H1 (cell line): ENCODE measurements around the gene SPACA9. TPM values are rescaled to one million over a fixed set of nuclear protein-coding genes. Genes with fewer than 3 reads are reported as not detected.

Experiments
- CTCF ChIA-PET: fragments of 300-600 bp; sonication (Branson Sonifier 250); formaldehyde crosslinking; loops from one replicate; lab custom pipeline; 2021; ENCODE audit not compliant: partially characterized antibody; lab: Charles Lee
- POLR2A ChIA-PET: fragments of 300-600 bp; sonication (Branson Sonifier 250); formaldehyde crosslinking; loops from one replicate; lab custom pipeline; 2021; ENCODE audit warnings: inconsistent platforms; ENCODE audit not compliant: partially characterized antibody; lab: Charles Lee
- DNase-seq, 2 experiments: peaks; one replicate each; pipeline versions ENCODE4 v3.0.0 to v3.0.0-alpha.2; 2010 to 2022; ENCODE audit warnings: low spot score in 2 of 2, low read depth in 1 of 2, mixed read lengths in 1 of 2
- FAIRE-seq: peaks from 2 replicates; lab custom pipeline; 2011; peaks lifted over from hg19 to GRCh38; lab: Jason Lieb, UNC
- H2AFZ ChIP-seq: 2 replicates; pipeline ENCODE4 v1.8.1; 2012; ENCODE audit warnings: low read length, inconsistent platforms
- H2AK5ac ChIP-seq: 2 replicates; pipeline ENCODE4 v1.6.1; 2013; ENCODE audit warnings: low read depth, low read length
- H2BK120ac ChIP-seq: replicated peaks from 2 replicates; pipeline ENCODE3; 2013; ENCODE audit warnings: low read depth, low read length, inconsistent platforms
- H2BK12ac ChIP-seq: 2 replicates; pipeline ENCODE4 v1.6.1; 2013; ENCODE audit warnings: low read depth, low read length
- H2BK15ac ChIP-seq: 2 replicates; pipeline ENCODE4 v1.6.1; 2013; ENCODE audit warnings: low read length
- H2BK20ac ChIP-seq: 2 replicates; pipeline ENCODE4 v1.6.1; 2013; ENCODE audit warnings: low read length
- H2BK5ac ChIP-seq: 2 replicates; pipeline ENCODE4 v1.6.1; 2013; ENCODE audit warnings: low read depth, low read length
- H3K14ac ChIP-seq: 2 replicates; pipeline ENCODE4 v1.6.1; 2013; ENCODE audit warnings: inconsistent platforms; ENCODE audit not compliant: insufficient read length
- H3K18ac ChIP-seq: 2 replicates; pipeline ENCODE4 v1.6.1; 2013; ENCODE audit warnings: low read length; ENCODE audit errors: extremely low read depth
- H3K23ac ChIP-seq: 2 replicates; pipeline ENCODE4 v1.6.1; 2013; ENCODE audit warnings: inconsistent platforms; ENCODE audit not compliant: insufficient read length
- H3K23me2 ChIP-seq: 2 replicates; pipeline ENCODE4 v1.6.1; 2013; ENCODE audit warnings: low read depth, low read length
- H3K27ac ChIP-seq: 2 replicates; pipeline ENCODE4 v1.6.1; 2011; ENCODE audit warnings: low read depth, low read length, inconsistent platforms
- H3K27me3 ChIP-seq, 4 experiments: replicated peaks in 1 of 4; 1 replicate in 1 of 4; 2 replicates in 3 of 4; pipeline versions ENCODE4 v1.6.1 to v1.8.1; 2011 to 2013; ENCODE audit warnings: low read length in 3 of 4, mild to moderate bottlenecking in 3 of 4, inconsistent platforms in 2 of 4, mixed read lengths in 2 of 4, moderate library complexity in 1 of 4; ENCODE audit not compliant: control insufficient read depth in 3 of 4, insufficient read depth in 3 of 4; ENCODE audit errors: extremely low read depth in 1 of 4
- H3K36me3 ChIP-seq, 4 experiments: 2 replicates each; pipeline versions ENCODE4 v1.6.1 to v1.8.1; 2011 to 2013; ENCODE audit warnings: mild to moderate bottlenecking in 4 of 4, low read length in 3 of 4, moderate library complexity in 2 of 4, control low read depth in 1 of 4, inconsistent platforms in 1 of 4; ENCODE audit not compliant: insufficient read depth in 4 of 4, control insufficient read depth in 2 of 4
- H3K4ac ChIP-seq: replicated peaks from 2 replicates; pipeline ENCODE3; 2013; ENCODE audit warnings: low read length, low read depth, mixed read lengths, inconsistent platforms; ENCODE audit not compliant: insufficient read length
- H3K4me1 ChIP-seq, 4 experiments: replicated peaks in 1 of 4; 1 replicate in 1 of 4; 2 replicates in 3 of 4; pipeline versions ENCODE4 v1.6.1 to v1.8.1; 2011 to 2013; ENCODE audit warnings: low read length in 3 of 4, inconsistent platforms in 2 of 4, mixed read lengths in 1 of 4; ENCODE audit not compliant: insufficient read depth in 4 of 4, control insufficient read depth in 3 of 4
- H3K4me2 ChIP-seq, 2 experiments: 2 replicates each; pipeline versions ENCODE4 v1.6.1 to v1.8.1; 2011 to 2013; ENCODE audit warnings: low read depth in 2 of 2, low read length in 2 of 2, control low read depth in 1 of 2, inconsistent platforms in 1 of 2, mild to moderate bottlenecking in 1 of 2; ENCODE audit not compliant: insufficient read depth in 1 of 2
- H3K4me3 ChIP-seq, 4 experiments: fragments of 200-600, 300-600 bp in 1 of 4; sonication (generic), shearing (Covaris generic), sonication (Bioruptor Twin) in 1 of 4; 2 replicates each; pipeline versions ENCODE4 v1.5.1 to v1.8.1; 2011 to 2016; ENCODE audit warnings: low read length in 4 of 4, low read depth in 3 of 4, control low read depth in 2 of 4, inconsistent platforms in 2 of 4, mild to moderate bottlenecking in 2 of 4, mixed read lengths in 1 of 4, moderate library complexity in 1 of 4; ENCODE audit not compliant: insufficient read depth in 2 of 4; ENCODE audit errors: extremely low read depth in 1 of 4
- H3K56ac ChIP-seq: replicated peaks from 2 replicates; pipeline ENCODE3; 2013; ENCODE audit warnings: low read depth, mild to moderate bottlenecking, mixed read lengths, low read length, inconsistent platforms; ENCODE audit not compliant: insufficient read length
- H3K79me1 ChIP-seq: 2 replicates; pipeline ENCODE4 v1.6.1; 2013; ENCODE audit warnings: low read depth, low read length, control low read depth
- H3K79me2 ChIP-seq, 2 experiments: 2 replicates each; pipeline versions ENCODE4 v1.6.1 to v1.8.1; 2012 to 2013; ENCODE audit warnings: low read length in 2 of 2, mild to moderate bottlenecking in 2 of 2, inconsistent platforms in 1 of 2; ENCODE audit not compliant: insufficient read depth in 2 of 2, control insufficient read depth in 1 of 2
- H3K9ac ChIP-seq, 4 experiments: replicated peaks in 1 of 4; 1 replicate in 1 of 4; 2 replicates in 3 of 4; pipeline versions ENCODE4 v1.6.1 to v1.8.1; 2011 to 2013; ENCODE audit warnings: low read depth in 3 of 4, low read length in 3 of 4, control low read depth in 2 of 4, mild to moderate bottlenecking in 2 of 4, moderate library complexity in 2 of 4, inconsistent platforms in 1 of 4; ENCODE audit errors: extremely low read depth in 1 of 4
- H3K9me3 ChIP-seq, 2 experiments: 2 replicates each; pipeline versions ENCODE4 v1.6.1 to v1.8.1; 2012 to 2013; ENCODE audit warnings: mild to moderate bottlenecking in 2 of 2, moderate library complexity in 2 of 2, control low read depth in 1 of 2, inconsistent platforms in 1 of 2, low read depth in 1 of 2, low read length in 1 of 2, mixed read lengths in 1 of 2; ENCODE audit not compliant: insufficient read depth in 2 of 2
- H4K20me1 ChIP-seq, 2 experiments: replicated peaks in 1 of 2; 2 replicates each; pipeline versions ENCODE3 to v1.8.1; 2011 to 2013; ENCODE audit warnings: inconsistent platforms in 2 of 2, low read length in 2 of 2, mild to moderate bottlenecking in 1 of 2; ENCODE audit not compliant: insufficient read depth in 2 of 2, control insufficient read depth in 1 of 2
- H4K5ac ChIP-seq: 2 replicates; pipeline ENCODE4 v1.6.1; 2013; ENCODE audit warnings: low read length, low read depth, mixed read lengths, inconsistent platforms; ENCODE audit not compliant: insufficient read length
- H4K8ac ChIP-seq: 2 replicates; pipeline ENCODE4 v1.8.0; 2013; ENCODE audit warnings: mild to moderate bottlenecking, moderate library complexity, low read length, inconsistent platforms; ENCODE audit not compliant: insufficient read depth; ENCODE audit errors: extremely low read depth
- H4K91ac ChIP-seq: replicated peaks from 2 replicates; pipeline ENCODE3; 2013; ENCODE audit warnings: low read length, mixed read lengths, inconsistent platforms; ENCODE audit not compliant: insufficient read length
- ASH2L ChIP-seq: fragments of 200-600, 300-600 bp; sonication (generic); IDR thresholded peaks from one replicate; pipeline ENCODE4 v1.7.1; 2017; ENCODE audit warnings: low read length
- CEBPB ChIP-seq: IDR thresholded peaks from 2 replicates; pipeline ENCODE4 v1.6.1; 2012; ENCODE audit warnings: low read depth, low read length
- PHF8 ChIP-seq: fragments of 200-600 bp; sonication (generic); conservative IDR thresholded peaks from 2 replicates; pipeline ENCODE4 v1.7.1; 2012; ENCODE audit warnings: low read depth, mild to moderate bottlenecking, inconsistent platforms, low read length, moderate library complexity
- SP4 ChIP-seq: IDR thresholded peaks from 2 replicates; pipeline ENCODE4 v1.6.1; 2012; ENCODE audit warnings: low read length, inconsistent platforms
- SRF ChIP-seq: IDR thresholded peaks from 2 replicates; pipeline ENCODE4 v1.6.1; 2011; ENCODE audit warnings: mild to moderate bottlenecking, low read depth, low read length, moderate library complexity
- TAF1 ChIP-seq: IDR thresholded peaks from 2 replicates; pipeline ENCODE4 v1.6.1; 2011; ENCODE audit warnings: mild to moderate bottlenecking, low read depth, low read length
- YY1 ChIP-seq: IDR thresholded peaks from 2 replicates; pipeline ENCODE4 v1.6.1; 2011; ENCODE audit warnings: low read depth, mild to moderate bottlenecking, low read length
- WGBS, 2 experiments: shearing (Covaris generic) in 1 of 2; methylation state at CpG; one replicate each; pipeline versions ENCODE4 v1.1.6 to v1.1.7; 2013 to 2015; ENCODE audit warnings: low lambda C conversion rate in 2 of 2, mixed read lengths in 2 of 2, inconsistent platforms in 1 of 2, low coverage in 1 of 2, missing lambda C conversion rate in 1 of 2; ENCODE audit not compliant: insufficient replicate concordance in 2 of 2, insufficient coverage in 1 of 2, insufficient read length in 1 of 2; ENCODE audit errors: extremely low coverage in 1 of 2, missing lambda C conversion rate in 1 of 2; 5-methylcytosine and 5-hydroxymethylcytosine counted together
- polyA plus RNA-seq, 7 experiments: library from polyadenylated mRNA; depleted of rRNA in 3 of 7; stranded (reverse) in 5 of 7; unstranded in 2 of 7; fragments of >200 nt in 5 of 7; fragments of 200-250 nt in 2 of 7; gene quantifications; 1 replicate in 5 of 7; 2 replicates in 1 of 7; 4 replicates in 1 of 7; pipeline versions ENCODE4 v1.2.1 to v1.2.3, GENCODE V29; 2011 to 2013; ENCODE audit warnings: missing spikeins in 2 of 7, mixed read lengths in 2 of 7
- total RNA-seq: library from RNA; stranded (reverse); fragmentation: NEBNext Ultra II Directional; extraction: Animal tissue kit (Norgen Biotek cat#: 25700); gene quantifications from 2 replicates; pipeline ENCODE4 v1.2.1, GENCODE V29; 2021
- TF ChIP-seq, protein P1 (sequence below): IDR thresholded peaks from 2 replicates; pipeline ENCODE4 v1.6.1; 2012; ENCODE audit warnings: inconsistent platforms

SPACA9 gene
- total and polyA plus RNA-seq, 2 of the 8 experiments (the other 6 are each of a cell fraction or from before 2014, with no cell fraction given) = 0.63 to 1.3 TPM

DNA sequence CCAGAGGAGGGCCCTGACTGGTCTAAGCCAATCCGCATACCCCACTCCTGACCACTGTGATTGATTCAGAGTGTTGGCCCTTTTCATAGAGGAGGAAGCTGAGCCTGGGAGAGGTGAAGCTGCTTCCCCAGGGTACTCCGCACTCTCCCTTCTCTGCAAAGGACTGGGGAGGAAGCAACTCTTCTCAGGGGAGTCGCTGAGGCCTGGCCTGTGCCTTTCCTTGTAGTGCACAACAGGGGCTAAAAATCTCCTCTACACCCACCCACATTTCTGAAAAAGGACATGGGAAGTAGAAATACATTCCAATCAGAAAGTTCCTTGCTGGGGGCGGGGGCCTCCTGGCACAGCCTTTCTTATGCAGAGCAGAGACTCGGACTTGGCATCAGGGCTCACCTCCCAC, 22.8 kb upstream of the SPACA9 start:
- Histone ChIP-seq H2BK15ac (no peak overlapping the region), H3K14ac (no peak overlapping the region), H2BK120ac (no peak overlapping the region), H3K27me3 (no peaks in the 10 kb centered on the region; a peak in 2 of 7 replicates), H3K79me1 (no peaks in the 10 kb centered on the region), H3K27ac (no peak overlapping the region), H3K56ac (no peak overlapping the region), H2AFZ (no peak overlapping the region), H3K23ac (no peak overlapping the region), H2BK12ac (no peak overlapping the region), H3K36me3 (no peaks in the 10 kb centered on the region), H3K18ac (no peak overlapping the region), H3K4ac (no peak overlapping the region), H3K9ac (no peak overlapping the region), H4K5ac (no peak overlapping the region), H2AK5ac (no peak overlapping the region), H4K20me1 (no peaks in the 10 kb centered on the region), H3K4me1 (peaks cover 0 to 20% (median 9%) of the 10 kb centered on the region in 4 experiments; a peak in 6 of 7 replicates), H4K91ac (no peak overlapping the region), H3K4me3 (no peak overlapping the region), H4K8ac (no peak overlapping the region; the same call in 1 of the 2 replicates), H2BK5ac (no peak overlapping the region), H2BK20ac (no peak overlapping the region), H3K23me2 (no peaks in the 10 kb centered on the region), H3K9me3 (no peaks in the 10 kb centered on the region), H3K4me2 (no peak overlapping the region), H3K79me2 (no peaks in the 10 kb centered on the region)
- FAIRE-seq (no peak), DNase-seq (no peak)
- POLR2A ChIA-PET = no interaction called here
- no peak for TF ChIP-seq CEBPB
- no peak for TF ChIP-seq ASH2L
- no peak for TF ChIP-seq SRF
- no peak for TF ChIP-seq PHF8
- TF ChIP-seq, protein P1, sequence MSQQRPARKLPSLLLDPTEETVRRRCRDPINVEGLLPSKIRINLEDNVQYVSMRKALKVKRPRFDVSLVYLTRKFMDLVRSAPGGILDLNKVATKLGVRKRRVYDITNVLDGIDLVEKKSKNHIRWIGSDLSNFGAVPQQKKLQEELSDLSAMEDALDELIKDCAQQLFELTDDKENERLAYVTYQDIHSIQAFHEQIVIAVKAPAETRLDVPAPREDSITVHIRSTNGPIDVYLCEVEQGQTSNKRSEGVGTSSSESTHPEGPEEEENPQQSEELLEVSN = no peak
- no peak for TF ChIP-seq YY1
- no peak for TF ChIP-seq SP4
- TF ChIP-seq TAF1 = no peak
- CTCF ChIA-PET = interaction anchor here (1.2 kb wide), 1 partner anchor 10 kb away, joined by 4 read pairs; no protein-coding TSS in a partner anchor
- 64% methylated on average over 5 of the region's 5 CpGs; no CpG with 5 or more reads in 1 of the 2 experiments for WGBS, 2 experiments
